NCI-H187 treated with DMSO at 0.1 percent for 48 hours (cell line): ENCODE results near the gene MAPK14.
A peak's percentile ranks its signal among the peaks of the same experiment; 100 is the strongest.
"Not testable (repeated sequence)": the region's sequence is repeated elsewhere in the genome, so short reads cannot be mapped to it uniquely, and the experiment has no call there.

Source experiments
- DNase-seq: peaks from one replicate; lab custom pipeline; 2025; lab: John Stamatoyannopoulos, UW

Gene MAPK14

GRCh38 chr6:36122495-36123269 is 95.1 kb downstream of the MAPK14 start:
- no peak for DNase-seq

GRCh38 chr6:36123270-36124139 is 95.9 kb downstream of the MAPK14 start:
- DNase-seq: no peak

- not testable (repeated sequence) for DNase-seq
Measured at GRCh38 chr6:36124346-36124745, 96.7 kb downstream of the MAPK14 start.

GRCh38 chr6:36124881-36125280 is 97.3 kb downstream of the MAPK14 start:
- DNase-seq: no peak

GRCh38 chr6:36125575-36125974 is 98.0 kb downstream of the MAPK14 start:
- DNase-seq: no peak

- DNase-seq: no peak
Measured at GRCh38 chr6:36126121-36126520, 98.5 kb downstream of the MAPK14 start.

- no peak for DNase-seq
Measured at GRCh38 chr6:36126553-36127458, 99.2 kb downstream of the MAPK14 start.

- DNase-seq: no peak
Measured at GRCh38 chr6:36127462-36128016, 99.9 kb downstream of the MAPK14 start.

GRCh38 chr6:36128073-36128472 is 100.5 kb downstream of the MAPK14 start:
- DNase-seq: no peak

- DNase-seq: no peak
Measured at GRCh38 chr6:36128793-36129192, 101.2 kb downstream of the MAPK14 start.

GRCh38 chr6:36129334-36129733 is 101.7 kb downstream of the MAPK14 start:
- not testable (repeated sequence) for DNase-seq

- DNase-seq: no peak
Measured at GRCh38 chr6:36129941-36130666, 102.5 kb downstream of the MAPK14 start, which contains the start of gene MAPK13. Gene MAPK13 (plus strand): TSS chr6:36130513. CDS start chr6:36130583, 70 bp downstream.

- DNase-seq: no peak
Measured at GRCh38 chr6:36130667-36131510, 103.3 kb downstream of the MAPK14 start.

GRCh38 chr6:36131511-36132245 is 104.1 kb downstream of the MAPK14 start:
- DNase-seq: peak; percentile 19

GRCh38 chr6:36132246-36132895 is 104.8 kb downstream of the MAPK14 start:
- DNase-seq: peak; percentile 16

GRCh38 chr6:36133148-36133547 is 105.5 kb downstream of the MAPK14 start:
- DNase-seq: no peak

- no peak for DNase-seq
Measured at GRCh38 chr6:36133912-36134311, 106.3 kb downstream of the MAPK14 start.

GRCh38 chr6:36135053-36135731 is 107.6 kb downstream of the MAPK14 start:
- no peak for DNase-seq
